HG03565 (cell line): ENCODE measurements around the gene CLMN.

Experiments
- ATAC-seq: cut with Tn5 transposase; IDR thresholded peaks from one replicate; pipeline ENCODE4 v1.9.1; 2021; ENCODE audit warnings: mild to moderate bottlenecking, moderate library complexity; ENCODE audit not compliant: unreplicated experiment

The CLMN gene, protein sequence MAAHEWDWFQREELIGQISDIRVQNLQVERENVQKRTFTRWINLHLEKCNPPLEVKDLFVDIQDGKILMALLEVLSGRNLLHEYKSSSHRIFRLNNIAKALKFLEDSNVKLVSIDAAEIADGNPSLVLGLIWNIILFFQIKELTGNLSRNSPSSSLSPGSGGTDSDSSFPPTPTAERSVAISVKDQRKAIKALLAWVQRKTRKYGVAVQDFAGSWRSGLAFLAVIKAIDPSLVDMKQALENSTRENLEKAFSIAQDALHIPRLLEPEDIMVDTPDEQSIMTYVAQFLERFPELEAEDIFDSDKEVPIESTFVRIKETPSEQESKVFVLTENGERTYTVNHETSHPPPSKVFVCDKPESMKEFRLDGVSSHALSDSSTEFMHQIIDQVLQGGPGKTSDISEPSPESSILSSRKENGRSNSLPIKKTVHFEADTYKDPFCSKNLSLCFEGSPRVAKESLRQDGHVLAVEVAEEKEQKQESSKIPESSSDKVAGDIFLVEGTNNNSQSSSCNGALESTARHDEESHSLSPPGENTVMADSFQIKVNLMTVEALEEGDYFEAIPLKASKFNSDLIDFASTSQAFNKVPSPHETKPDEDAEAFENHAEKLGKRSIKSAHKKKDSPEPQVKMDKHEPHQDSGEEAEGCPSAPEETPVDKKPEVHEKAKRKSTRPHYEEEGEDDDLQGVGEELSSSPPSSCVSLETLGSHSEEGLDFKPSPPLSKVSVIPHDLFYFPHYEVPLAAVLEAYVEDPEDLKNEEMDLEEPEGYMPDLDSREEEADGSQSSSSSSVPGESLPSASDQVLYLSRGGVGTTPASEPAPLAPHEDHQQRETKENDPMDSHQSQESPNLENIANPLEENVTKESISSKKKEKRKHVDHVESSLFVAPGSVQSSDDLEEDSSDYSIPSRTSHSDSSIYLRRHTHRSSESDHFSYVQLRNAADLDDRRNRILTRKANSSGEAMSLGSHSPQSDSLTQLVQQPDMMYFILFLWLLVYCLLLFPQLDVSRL

DNA sequence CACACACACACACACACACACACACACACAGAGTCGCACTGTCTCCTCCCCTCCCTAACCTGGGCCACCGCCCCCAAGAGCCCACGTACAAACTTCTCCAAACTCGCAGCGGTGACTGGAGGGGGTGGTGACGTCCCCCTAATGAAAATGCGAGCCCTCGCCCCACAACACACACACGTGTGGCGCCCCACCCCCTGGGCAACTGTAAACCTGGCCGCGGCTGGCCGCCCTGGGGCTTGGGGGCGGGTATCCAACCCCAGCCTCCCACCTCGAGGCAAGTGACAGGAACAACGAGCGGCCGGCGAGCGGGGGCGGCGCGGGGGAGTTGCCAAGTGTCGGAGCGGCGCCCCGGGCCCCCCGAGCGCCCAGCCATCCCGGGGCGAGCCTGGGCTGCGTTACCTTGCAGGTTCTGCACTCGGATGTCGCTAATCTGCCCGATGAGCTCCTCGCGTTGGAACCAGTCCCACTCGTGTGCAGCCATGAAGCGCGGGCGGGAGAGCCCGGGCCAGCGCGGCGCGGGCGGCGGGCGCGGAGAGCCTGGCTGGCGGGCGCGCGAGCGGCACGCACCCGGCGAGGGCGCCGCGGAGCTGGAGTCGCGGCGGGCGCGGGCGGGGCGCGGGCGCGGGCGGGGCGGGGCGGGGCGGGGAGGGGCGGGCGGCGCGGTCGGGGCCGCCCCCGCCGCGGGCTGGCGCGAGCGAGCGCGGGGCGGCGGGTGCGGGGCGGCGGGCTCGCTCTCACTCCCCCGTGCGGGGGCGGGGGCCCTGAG lies at the start of gene CLMN:
Gene CLMN (minus strand): TSS at position 597 of the 766 bp plus-strand sequence. CDS start 116 bp downstream, at position 481.
- ATAC-seq, result no peak

DNA sequence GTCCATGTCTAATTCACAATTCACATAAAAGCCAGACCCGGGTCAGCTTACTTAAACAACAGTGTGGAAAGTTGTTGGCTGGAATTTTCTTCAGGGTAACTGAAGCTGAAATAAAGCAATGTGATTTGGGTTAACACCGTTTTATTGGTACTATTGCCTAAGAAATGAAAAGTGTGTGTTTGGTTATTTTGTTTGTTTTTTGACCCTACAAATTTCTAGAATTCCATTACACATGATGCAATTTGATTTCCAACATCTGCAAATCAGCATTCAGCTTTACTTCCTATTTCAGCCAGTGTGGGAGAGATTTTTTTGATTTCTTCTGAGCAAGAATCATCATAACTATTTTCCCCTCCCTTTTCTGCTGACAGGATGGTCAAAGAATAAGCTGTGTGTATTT lies 45.7 kb upstream of the CLMN start:
- no peak for ATAC-seq

DNA sequence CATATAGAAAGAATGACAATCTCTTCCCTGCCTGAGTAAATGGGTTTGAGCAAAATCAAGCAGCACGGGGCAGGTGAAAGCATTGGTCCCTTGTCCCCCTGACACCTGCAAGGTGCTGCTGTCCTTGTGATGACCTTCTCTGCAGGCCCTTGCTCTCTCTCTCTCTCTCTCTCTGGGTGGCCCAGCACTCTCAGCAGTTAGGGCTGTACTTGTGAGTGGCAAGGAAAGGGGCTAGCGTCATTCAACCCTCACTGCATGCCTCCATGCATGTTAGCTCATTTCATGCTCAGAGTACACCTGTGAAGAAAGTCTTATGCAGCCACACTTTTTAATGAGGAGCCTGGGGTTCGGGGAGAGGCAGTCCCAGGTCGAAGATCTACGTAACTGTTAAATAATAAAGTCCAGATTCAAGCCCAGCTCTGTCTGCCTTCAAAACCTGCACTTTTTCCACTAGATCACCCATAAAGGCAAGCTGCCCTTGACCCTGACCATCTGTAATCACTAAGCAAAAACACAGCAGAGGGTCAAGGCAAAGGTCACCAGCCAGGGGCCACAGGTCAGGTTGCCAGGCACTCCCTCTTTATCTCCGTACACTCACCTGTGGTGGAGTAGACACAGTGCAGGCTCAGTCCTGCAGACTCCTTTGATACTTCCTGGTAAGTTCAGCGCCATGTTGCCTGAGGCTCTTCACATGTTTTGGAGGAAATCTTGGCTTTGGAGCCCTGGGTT lies 44.9 kb upstream of the CLMN start:
- no peak for ATAC-seq

DNA sequence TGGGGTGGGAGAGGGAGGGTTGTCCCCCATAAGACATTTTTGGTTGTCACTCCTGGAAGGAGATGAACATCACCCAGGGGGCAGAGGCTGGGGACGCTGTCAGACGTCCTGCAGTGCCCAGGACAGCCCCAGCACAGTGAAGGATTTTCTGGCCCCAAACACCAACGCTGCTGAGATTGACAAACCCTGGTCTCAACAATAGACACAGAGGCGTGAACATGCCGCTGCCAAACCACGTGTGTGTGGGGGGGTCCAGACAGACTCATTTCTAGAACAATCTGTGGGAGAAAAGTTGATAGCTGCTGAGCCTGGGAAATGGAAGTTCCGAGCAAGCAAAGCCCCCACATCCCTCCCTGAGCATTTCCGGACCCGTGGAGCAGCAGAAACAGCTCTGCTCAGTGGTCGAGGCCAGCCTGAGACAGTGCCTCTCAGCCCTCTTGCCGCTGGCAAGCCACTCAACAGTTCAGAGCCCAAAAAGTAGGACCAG lies 43.8 kb upstream of the CLMN start:
- no peak for ATAC-seq

DNA sequence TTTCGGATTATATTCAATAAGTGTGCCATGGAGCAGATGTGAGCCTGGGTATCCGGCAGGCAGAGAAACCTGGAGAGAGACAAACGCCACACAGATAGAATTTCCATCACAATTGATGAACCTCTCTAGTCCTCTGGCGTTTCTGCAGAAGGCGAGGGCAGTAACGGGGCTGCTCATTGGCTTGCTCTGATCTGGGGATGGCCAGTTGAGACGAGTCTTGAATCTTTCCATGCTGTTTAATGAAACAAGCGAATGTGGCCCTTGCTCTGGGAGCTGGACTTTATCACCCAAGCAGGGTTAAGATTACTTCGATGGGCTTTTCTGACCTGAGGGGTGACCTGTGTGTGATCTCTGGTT lies 42.4 kb upstream of the CLMN start:
- no peak for ATAC-seq

DNA sequence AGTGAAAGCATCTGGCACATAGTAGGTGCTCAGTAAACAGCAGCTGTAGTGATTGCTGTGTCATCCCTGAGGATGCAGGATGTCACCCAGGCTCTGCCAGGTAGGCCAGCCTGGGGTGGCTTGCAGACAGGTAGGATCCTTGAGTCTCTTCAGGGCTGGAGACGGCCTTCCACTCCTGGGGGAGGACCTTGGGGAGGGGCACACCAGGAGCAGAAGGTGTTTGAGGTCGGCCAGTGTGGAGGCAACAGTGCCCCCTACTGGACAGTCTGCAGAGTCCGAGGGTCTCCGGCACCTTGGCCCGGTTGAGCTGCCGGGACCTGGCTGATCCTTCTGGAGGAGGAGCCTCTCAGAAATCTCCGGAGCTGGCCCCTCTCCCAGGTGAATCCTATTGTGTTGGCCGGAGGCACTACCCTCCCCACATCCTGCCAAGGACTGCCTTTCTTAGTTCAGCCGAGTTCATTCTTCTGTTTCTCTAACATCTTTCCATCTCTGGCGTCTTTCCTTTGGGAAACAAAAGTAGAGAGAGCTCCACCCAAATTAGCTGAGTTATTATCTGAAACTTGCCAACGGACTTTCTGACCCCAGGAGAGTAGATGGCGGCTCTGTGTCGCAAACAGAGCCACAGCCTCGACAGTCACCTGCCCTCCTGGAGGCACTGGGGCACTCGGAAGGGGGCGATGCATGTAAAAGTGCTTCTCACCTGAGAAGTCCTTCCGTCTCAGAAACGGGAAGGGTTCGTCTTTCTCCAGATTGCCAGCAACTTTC lies 41.8 kb upstream of the CLMN start:
- no peak for ATAC-seq

DNA sequence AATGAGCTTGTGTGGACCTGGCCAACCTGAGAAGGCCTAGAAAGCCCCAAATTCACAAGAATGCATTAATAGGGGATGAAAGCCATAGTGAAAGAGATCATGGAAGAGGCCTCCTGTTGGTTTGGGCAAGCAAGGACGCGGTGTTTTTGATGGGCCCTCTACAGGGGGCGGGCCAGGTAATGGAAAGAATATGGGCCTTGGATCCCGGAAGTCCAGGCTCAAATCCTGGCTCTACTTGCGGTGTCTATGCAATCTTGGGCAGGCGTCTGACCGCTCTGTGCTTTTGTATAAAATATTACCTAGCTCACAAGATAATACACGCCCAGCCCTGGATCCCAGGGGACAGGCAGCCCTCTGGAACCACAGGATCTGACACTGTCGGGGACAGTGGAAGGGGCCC lies 41.1 kb upstream of the CLMN start:
- no peak for ATAC-seq

DNA sequence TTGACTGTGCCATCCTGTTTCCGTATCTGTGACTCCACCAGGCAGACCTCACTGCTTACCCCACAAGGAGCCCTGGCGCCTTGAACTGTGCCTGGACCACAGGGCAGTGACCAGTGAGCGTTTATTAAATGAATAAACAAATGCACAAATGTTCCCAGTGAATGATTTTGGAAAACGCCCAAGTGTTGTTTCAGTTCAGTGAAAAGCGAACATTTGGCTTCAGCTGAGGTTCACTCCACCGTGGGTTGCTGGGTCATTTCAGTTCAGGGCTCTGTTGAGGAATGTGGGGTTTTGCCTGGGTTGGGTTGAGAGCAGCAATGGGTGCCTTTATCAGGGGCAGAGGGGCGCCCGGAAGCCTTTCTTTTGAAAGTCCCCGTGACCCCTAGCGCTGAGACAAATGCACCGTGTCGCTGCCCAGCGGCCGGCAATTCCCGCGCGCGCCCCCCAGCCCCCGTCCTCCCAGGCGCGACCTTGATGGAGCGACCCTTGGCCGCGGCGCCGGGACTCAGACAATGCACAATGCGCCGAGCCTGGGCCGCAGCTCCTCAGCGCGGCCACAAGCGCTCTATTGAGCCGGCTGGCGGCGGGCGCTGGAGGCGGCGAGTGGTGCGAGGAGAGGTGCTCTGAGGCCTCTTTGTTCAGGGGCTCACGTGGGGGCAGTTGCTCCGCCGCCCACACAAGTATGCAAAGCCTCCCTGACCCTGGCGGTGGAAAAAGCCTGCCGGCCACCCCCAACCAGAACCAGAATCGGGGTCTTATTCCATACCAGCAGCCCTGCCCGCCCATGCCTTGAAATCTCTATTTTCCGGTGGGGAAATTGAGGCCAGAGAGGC lies 40.5 kb upstream of the CLMN start:
- ATAC-seq, result no peak

DNA sequence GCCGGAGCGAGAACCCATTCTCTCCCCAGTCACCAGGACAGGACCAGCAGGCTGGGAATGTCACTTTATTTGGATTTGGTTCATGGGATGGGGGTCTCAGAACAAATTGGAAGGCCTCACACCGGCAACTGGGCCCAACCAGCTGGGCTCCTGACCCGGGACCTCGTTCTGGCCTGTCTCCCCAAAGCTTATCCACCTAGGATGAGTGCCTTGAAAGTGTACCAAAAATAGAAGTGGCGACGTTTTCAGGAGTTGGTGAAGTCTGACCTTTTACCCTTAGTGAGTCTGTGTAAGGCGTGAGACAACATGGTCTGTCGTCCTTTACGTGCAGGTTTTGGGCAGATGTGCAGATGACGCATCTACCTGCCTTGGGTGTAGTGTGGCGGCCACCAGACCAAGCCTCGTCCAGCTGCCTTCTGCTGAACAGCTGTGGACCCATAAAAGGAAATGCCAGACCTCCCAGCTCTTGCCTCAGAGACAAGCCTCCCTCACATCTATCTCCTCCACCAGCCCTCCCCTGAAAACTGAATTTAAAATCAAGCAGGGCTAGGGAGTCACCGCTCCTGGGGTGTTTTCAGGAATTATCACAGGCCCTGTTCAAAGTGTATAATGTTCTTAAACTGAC lies 36.6 kb upstream of the CLMN start:
- no peak for ATAC-seq

DNA sequence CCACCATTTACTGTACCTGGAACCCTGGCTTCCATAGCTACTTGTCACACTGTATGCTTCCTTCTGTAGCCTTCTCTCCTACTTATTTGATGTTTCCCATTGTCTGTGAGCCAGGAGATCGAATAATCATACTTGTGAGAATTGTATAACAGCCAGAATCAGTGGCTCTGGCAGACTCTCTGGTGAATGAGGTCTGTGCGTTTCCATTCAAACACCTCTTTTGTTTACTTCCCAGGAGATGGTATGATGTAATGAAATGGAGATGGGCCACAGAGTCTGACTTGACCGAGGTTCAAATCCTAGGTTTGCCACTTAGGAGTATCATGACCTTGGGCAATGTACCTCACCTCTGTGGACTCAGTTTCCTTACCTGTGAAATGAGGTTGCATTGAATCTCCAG lies 35.7 kb upstream of the CLMN start:
- no peak for ATAC-seq

DNA sequence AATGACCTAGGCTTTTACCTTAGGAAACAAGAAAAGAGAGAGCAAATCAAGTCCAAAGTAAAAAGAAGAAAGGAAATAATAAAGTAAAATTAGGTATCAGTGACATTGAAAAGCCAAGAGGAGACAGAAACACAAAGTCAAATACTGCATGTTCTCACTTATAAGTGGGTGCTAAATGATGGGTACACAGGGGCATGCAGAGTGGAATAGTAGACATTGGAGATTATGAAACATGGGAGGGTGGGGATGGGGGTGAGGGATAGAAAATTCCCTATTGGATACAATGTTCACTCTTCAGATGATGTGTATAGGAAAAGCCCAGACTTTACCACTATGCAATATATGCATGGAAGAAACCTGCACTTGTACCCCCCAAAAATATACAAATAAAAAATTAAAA lies 35.1 kb upstream of the CLMN start:
- no peak for ATAC-seq

DNA sequence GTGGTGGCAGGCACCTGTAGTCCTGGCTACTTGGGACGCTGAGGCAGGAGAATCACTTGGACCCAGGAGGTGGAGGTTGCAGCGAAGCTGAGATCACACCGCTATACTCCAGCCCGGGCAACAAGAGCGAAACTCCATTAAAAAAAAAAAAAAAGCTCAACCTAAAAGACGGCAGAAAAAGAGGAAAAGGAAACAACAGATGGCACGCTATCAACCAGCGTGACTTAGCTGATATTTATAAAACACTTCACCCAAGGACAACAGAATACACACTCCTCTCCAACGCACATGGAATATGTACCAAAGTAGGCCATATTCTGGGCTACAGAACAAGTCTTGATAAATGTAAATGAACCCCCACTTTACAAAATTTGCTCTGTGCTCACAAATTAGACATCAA lies 34.0 kb upstream of the CLMN start:
- no peak for ATAC-seq

DNA sequence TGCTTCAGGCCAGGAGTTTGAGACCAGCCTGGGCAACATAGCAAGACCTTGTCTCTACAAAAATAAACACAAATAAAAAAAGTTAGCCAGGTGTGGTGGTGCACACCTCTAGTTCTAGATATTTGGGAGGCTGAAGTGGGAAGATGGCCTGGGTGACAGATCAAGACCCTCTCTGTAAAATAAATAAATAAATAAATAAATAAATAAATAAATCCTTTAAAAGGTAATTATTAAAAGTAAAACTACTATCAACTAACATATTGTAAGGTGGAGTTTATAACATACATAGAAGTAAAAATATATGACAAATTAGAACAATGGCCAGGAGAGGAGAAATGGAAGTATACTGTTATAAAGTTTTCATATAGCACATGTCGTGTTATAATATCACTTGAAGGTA lies 33.3 kb upstream of the CLMN start:
- no peak for ATAC-seq

DNA sequence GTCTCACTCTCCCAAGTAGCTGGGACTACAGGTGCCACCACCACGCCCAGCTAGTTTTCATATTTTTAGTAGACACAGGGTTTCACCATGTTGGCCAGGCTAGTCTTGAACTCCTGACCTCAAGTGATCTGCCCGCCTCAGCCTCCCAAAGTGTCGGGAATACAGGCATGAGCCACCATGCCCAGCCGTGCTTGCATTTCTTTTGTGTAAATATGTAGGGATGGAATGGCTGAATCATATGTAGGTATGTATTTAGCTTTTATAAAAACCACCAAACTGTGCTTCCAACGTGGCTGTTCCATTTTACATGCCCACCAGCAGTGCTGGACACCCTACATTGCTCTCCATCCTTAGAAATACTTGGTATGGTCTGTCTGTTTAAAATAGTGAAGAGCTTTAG lies 32.8 kb upstream of the CLMN start:
- no peak for ATAC-seq

DNA sequence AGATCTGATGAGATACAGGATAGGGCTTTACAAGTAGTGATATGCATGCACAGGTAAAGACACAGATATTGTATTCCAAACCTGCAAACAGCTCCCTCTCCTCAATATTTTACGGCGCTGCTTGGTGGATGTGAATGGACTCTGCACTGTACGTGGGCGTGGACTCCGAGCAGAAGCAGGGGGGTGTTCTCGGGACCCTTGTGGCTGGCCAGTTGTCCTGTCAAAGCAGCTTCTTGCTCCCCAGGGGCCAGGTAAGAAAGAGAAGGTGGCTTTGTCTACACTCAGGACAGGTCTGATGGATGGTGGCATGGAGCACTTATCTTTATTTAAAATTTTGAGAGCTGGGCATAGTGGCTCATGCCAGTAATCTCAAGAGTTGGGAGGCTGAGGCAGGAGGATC lies 29.5 kb upstream of the CLMN start:
- ATAC-seq, result no peak

DNA sequence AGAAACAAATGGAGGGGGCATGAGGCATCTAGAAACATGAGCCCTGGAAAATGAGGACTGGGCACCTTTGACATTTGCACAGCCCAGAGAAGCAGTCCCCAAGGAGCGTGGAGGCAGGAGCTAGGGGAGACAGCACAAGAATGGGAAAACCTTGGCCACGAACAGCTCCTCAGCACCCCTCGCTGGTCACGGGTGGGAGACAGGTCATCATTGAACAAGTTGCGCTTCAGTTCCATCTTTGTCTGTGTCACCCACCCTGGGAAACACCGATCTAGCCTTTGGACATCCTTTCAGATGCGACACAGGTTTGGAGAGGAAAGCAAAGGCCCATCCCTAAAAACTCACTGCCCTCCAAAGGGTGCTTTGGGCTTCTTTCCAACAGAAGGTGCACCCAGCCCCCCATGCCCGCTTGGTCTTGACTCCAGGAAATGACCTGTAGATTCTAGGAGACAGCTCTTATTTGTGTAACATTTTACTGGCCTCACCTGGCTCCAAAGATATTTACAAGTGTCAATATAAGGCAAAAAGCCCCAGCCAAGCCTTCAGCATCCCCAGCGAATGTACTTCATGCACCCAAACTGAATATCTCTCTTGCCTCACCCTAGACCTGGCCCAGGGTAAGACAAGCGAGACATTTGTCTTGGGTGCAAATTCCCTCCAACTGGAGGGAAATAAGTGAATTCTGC lies 28.8 kb upstream of the CLMN start:
- ATAC-seq, result no peak

DNA sequence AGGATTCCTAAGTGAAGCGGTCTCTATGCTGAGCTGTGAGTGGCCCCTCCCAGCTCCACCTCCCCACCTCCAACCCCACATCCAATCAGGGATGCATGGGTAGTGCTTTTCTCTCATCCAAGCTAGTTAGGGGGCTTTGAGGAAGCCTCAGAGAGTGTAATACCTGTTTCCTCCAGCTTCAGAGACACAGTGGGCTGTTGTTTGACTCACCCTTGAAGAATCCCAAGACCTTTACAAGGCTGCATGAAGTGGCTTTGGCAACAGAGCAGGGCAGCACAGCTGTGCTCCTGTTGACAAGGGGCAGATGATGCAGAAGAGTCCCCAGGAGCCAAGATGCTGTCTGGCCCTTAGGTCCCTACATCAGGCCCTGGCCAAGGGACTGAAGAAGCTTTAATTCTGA lies 27.1 kb upstream of the CLMN start:
- no peak for ATAC-seq

DNA sequence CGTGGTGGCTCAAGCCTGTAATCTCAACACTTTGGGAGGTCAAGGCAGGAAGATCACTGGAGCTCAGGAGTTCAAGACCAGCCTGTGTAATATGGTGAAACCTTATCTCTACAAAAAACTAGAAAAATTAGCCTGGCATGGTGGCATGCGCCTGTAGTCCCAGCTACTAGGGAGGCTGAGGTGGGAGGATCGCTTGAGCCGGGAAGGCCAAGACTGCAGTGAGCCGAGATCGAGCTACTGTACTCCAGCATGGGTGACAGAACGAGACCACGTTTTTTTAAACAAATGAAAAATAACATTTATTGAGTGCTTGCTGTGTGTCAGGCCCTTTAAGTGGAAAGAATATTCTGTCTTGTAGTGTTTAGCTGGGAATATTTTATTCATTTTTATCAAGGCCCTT lies 26.6 kb upstream of the CLMN start:
- no peak for ATAC-seq
